B cell (primary cell): Measurements from ENCODE around the gene ZNF750. TPM values are rescaled to one million over a fixed set of nuclear protein-coding genes. Genes with fewer than 3 reads are reported as not detected.

Source experiments
- ATAC-seq: fragments of 200-7000 bp; cut with Tn5 transposase; one replicate; pipeline ENCODE4 v1.10.0; 2021; ENCODE audit warnings: low read depth, mild to moderate bottlenecking, moderate number of reproducible peaks, moderate library complexity
- CTCF ChIA-PET: fragments of 350-600 bp; sonication (Branson Sonifier 250); formaldehyde crosslinking; loops from one replicate; lab custom pipeline; 2021; ENCODE audit warnings: antibody characterized with exemption, inconsistent platforms; lab: Charles Lee
- POLR2A ChIA-PET: fragments of 350-600 bp; sonication (Branson Sonifier 250); formaldehyde crosslinking; loops from one replicate; lab custom pipeline; 2021; ENCODE audit warnings: antibody characterized with exemption; lab: Charles Lee
- DNase-seq: peaks from one replicate; pipeline ENCODE4 v3.0.0; 2013
- H2AFZ ChIP-seq: 2 replicates; pipeline ENCODE4 v1.6.1; 2012; ENCODE audit warnings: mild to moderate bottlenecking, low read depth, low read length; ENCODE audit not compliant: insufficient read depth, poor library complexity, severe bottlenecking
- H3K27ac ChIP-seq, 2 donors: 1 replicate in 1 of 2; 2 replicates in 1 of 2; pipeline ENCODE4 v1.5.1; 2012 to 2013; ENCODE audit warnings: low read length in 2 of 2, mild to moderate bottlenecking in 2 of 2, moderate library complexity in 1 of 2
- H3K27me3 ChIP-seq, 4 experiments: fragments of 200-600 bp in 1 of 4; sonication (generic) in 1 of 4; replicated peaks in 1 of 4; 1 replicate in 2 of 4; 2 replicates in 2 of 4; pipeline versions ENCODE4 v1.6.1 to v1.7.0; 2013 to 2016; ENCODE audit warnings: low read length in 3 of 4, mild to moderate bottlenecking in 2 of 4, mixed read lengths in 1 of 4, moderate library complexity in 1 of 4; ENCODE audit not compliant: insufficient read depth in 4 of 4, control insufficient read depth in 3 of 4; ENCODE audit errors: control extremely low read depth in 1 of 4
- H3K36me3 ChIP-seq, 2 experiments: replicated peaks in 1 of 2; 1 replicate in 1 of 2; 2 replicates in 1 of 2; pipeline versions ENCODE4 v1.6.1 to v1.7.1; 2013; ENCODE audit warnings: low read length in 1 of 2; ENCODE audit not compliant: insufficient read depth in 2 of 2, control insufficient read depth in 1 of 2; ENCODE audit errors: control extremely low read depth in 1 of 2, extremely low read depth in 1 of 2
- H3K4me1 ChIP-seq, 2 donors: fragments of 200-600 bp in 1 of 2; sonication (generic) in 1 of 2; 1 replicate in 1 of 2; 2 replicates in 1 of 2; pipeline versions ENCODE4 v1.5.1 to v1.6.1; 2013 to 2017; ENCODE audit warnings: low read length in 2 of 2; ENCODE audit not compliant: control insufficient read depth in 2 of 2, insufficient read depth in 2 of 2
- H3K4me2 ChIP-seq: replicated peaks from 2 replicates; pipeline ENCODE3; 2012; ENCODE audit warnings: mild to moderate bottlenecking, low read depth, low read length; ENCODE audit not compliant: poor library complexity, severe bottlenecking
- H3K4me3 ChIP-seq, 5 experiments: fragments of 200-600 bp in 1 of 5; sonication (generic) in 1 of 5; 1 replicate in 3 of 5; 2 replicates in 2 of 5; pipeline versions ENCODE4 v1.5.1 to v1.7.0; 2011 to 2016; ENCODE audit warnings: low read length in 4 of 5, mild to moderate bottlenecking in 4 of 5, low read depth in 2 of 5, control low read depth in 1 of 5, moderate library complexity in 1 of 5; ENCODE audit not compliant: insufficient read depth in 1 of 5; ENCODE audit errors: control extremely low read depth in 1 of 5, extremely low read depth in 1 of 5
- H3K79me2 ChIP-seq: fragments of 200-600 bp; sonication (generic); one replicate; pipeline ENCODE4 v1.6.0; 2016; ENCODE audit warnings: low read length; ENCODE audit not compliant: control insufficient read depth, insufficient read depth
- H3K9ac ChIP-seq: fragments of 200-600 bp; sonication (generic); 2 replicates; pipeline ENCODE4 v1.6.1; 2017; ENCODE audit warnings: mild to moderate bottlenecking, low read length, moderate library complexity
- H3K9me3 ChIP-seq, 3 donors: one replicate each; pipeline versions ENCODE4 v1.6.1 to v1.7.1; 2013; ENCODE audit warnings: low read length in 2 of 3; ENCODE audit not compliant: control insufficient read depth in 2 of 3, insufficient read depth in 1 of 3; ENCODE audit errors: control extremely low read depth in 1 of 3
- H4K20me1 ChIP-seq: 2 replicates; pipeline ENCODE4 v1.6.0; 2012; ENCODE audit warnings: mild to moderate bottlenecking, low read length; ENCODE audit not compliant: insufficient read depth, control insufficient read depth, poor library complexity, severe bottlenecking
- H3K27ac Mint-ChIP-seq: one replicate; pipeline ENCODE4 v1.8.0; 2021; ENCODE audit warnings: mixed read lengths
- H3K27me3 Mint-ChIP-seq: one replicate; pipeline ENCODE4 v1.8.0; 2021; ENCODE audit warnings: mixed read lengths
- H3K4me1 Mint-ChIP-seq: one replicate; pipeline ENCODE4 v1.8.0; 2021; ENCODE audit warnings: mixed read lengths
- H3K4me3 Mint-ChIP-seq: one replicate; pipeline ENCODE4 v1.8.0; 2021; ENCODE audit warnings: mixed read lengths
- H3K9me3 Mint-ChIP-seq: one replicate; pipeline ENCODE4 v1.8.0; 2022; ENCODE audit warnings: mixed read lengths; ENCODE audit not compliant: insufficient read depth
- CTCF ChIP-seq: fragments of 200-600 bp; IDR thresholded peaks from one replicate; pipeline ENCODE4 v1.8.0; 2022; ENCODE audit warnings: antibody characterized with exemption, mild to moderate bottlenecking
- EZH2 ChIP-seq: IDR thresholded peaks from 2 replicates; pipeline ENCODE4 v1.6.1; 2012; ENCODE audit warnings: borderline replicate concordance, low read depth, mild to moderate bottlenecking, moderate library complexity, low read length; ENCODE audit not compliant: insufficient read depth, poor library complexity, severe bottlenecking
- WGBS: methylation state at CpG from one replicate; pipeline ENCODE4 v1.1.5; 2013; ENCODE audit warnings: missing lambda C conversion rate; ENCODE audit not compliant: insufficient coverage; 5-methylcytosine and 5-hydroxymethylcytosine counted together
- intact Hi-C: fragments of 100-400 bp; cut with micrococcal nuclease; formaldehyde crosslinking; loops from one replicate; pipeline ENCODE4 v1.10.0; 2022
- polyA plus RNA-seq: library from polyadenylated mRNA; depleted of rRNA; stranded (reverse); fragments of >200 nt; gene quantifications from 2 replicates; pipeline ENCODE4 v1.2.3, GENCODE V29; 2012
- total RNA-seq, 2 donors: library from RNA; stranded (reverse); fragments of 120-200 nt in 1 of 2; gene quantifications; 1 replicate in 1 of 2; 2 replicates in 1 of 2; pipeline versions ENCODE4 v1.2.3 to v1.2.4, GENCODE V29; 2013 to 2022

Gene ZNF750
- total and polyA plus RNA-seq, 2 donors (not counting 1 experiment from before 2014, with no cell fraction given): not detected

- Histone ChIP-seq H3K4me1 (no peaks in the 10 kb centered on the region), H3K36me3 (peaks cover 0 to 19% of the 10 kb centered on the region in 2 experiments), H3K27me3 (no peaks in the 10 kb centered on the region), H3K79me2 (peaks cover 24% of the 10 kb centered on the region), H3K4me2 (no peak overlapping the region), H3K4me3 (no peak overlapping the region), H4K20me1 (peaks cover 23% of the 10 kb centered on the region), H3K27ac (no peak overlapping the region), H3K9me3 (no peaks in the 10 kb centered on the region), H2AFZ (no peak overlapping the region), H3K9ac (no peak overlapping the region)
- POLR2A ChIA-PET: no interaction called here
- TF ChIP-seq CTCF: no peak
- TF ChIP-seq EZH2: no peak
- DNase-seq: no peak
- CTCF ChIA-PET: no interaction called here
- no peaks in the 10 kb centered on the region for H3K27me3 Mint-ChIP-seq
- intact Hi-C loops: no loop called here
- 96% methylated on average over 12 of the region's 15 CpGs for WGBS
- H3K9me3 Mint-ChIP-seq: no peaks in the 10 kb centered on the region
- no peaks in the 10 kb centered on the region for H3K4me1 Mint-ChIP-seq
- peak overlapping the region; percentile 5 for H3K27ac Mint-ChIP-seq
- ATAC-seq: no peak
- no peak overlapping the region for H3K4me3 Mint-ChIP-seq
Measured at GRCh38 chr17:82803606-82804005, 36.2 kb downstream of the ZNF750 start.

GRCh38 chr17:82803185-82803584 is 36.6 kb downstream of the ZNF750 start:
- ChIA-PET POLR2A (no interaction called here), CTCF (no interaction called here)
- WGBS: 94% methylated on average over 9 of the region's 9 CpGs
- no peak overlapping the region for H3K27ac ChIP-seq
- H3K4me3 Mint-ChIP-seq: no peak overlapping the region
- no peak overlapping the region for H3K9ac ChIP-seq
- H3K4me1 ChIP-seq: no peaks in the 10 kb centered on the region
- no peak for TF ChIP-seq EZH2
- no peak for TF ChIP-seq CTCF
- no peaks in the 10 kb centered on the region for H3K9me3 Mint-ChIP-seq
- no peaks in the 10 kb centered on the region for H3K27me3 Mint-ChIP-seq
- ATAC-seq (no peak), DNase-seq (no peak)
- H3K27me3 ChIP-seq: no peaks in the 10 kb centered on the region
- peaks cover 0 to 20% of the 10 kb centered on the region in 2 experiments for H3K36me3 ChIP-seq
- no peak overlapping the region for H3K27ac Mint-ChIP-seq
- H3K79me2 ChIP-seq: peaks cover 24% of the 10 kb centered on the region
- H3K4me2 ChIP-seq: no peak overlapping the region
- H3K4me3 ChIP-seq: no peak overlapping the region
- H3K9me3 ChIP-seq: no peaks in the 10 kb centered on the region
- no peak overlapping the region for H2AFZ ChIP-seq
- intact Hi-C loops: no loop called here
- H4K20me1 ChIP-seq: peaks cover 23% of the 10 kb centered on the region
- H3K4me1 Mint-ChIP-seq: no peaks in the 10 kb centered on the region
